H9 (cell line): ENCODE measurements around the gene BBOX1. TPM values are rescaled to one million over a fixed set of nuclear protein-coding genes. Genes with fewer than 3 reads are reported as not detected.
"Not testable (repeated sequence)": the region's sequence is repeated elsewhere in the genome, so short reads cannot be mapped to it uniquely, and the experiment has no call there.

Experiments
- DNase-seq: peaks from one replicate; pipeline ENCODE4 v3.0.0-alpha.2; 2017
- H2AFZ ChIP-seq: one replicate; pipeline ENCODE4 v1.6.1; 2013; ENCODE audit warnings: mild to moderate bottlenecking, low read length, control low read depth, moderate library complexity
- H2AK5ac ChIP-seq: 2 replicates; pipeline ENCODE4 v1.6.1; 2013; ENCODE audit warnings: low read length, control low read depth, mixed read lengths; ENCODE audit not compliant: insufficient read length
- H2BK120ac ChIP-seq: one replicate; pipeline ENCODE4 v1.6.1; 2013; ENCODE audit warnings: low read depth, mild to moderate bottlenecking, low read length, control low read depth, inconsistent platforms; ENCODE audit not compliant: poor library complexity, severe bottlenecking
- H2BK12ac ChIP-seq: 2 replicates; pipeline ENCODE4 v1.6.1; 2013; ENCODE audit warnings: low read length, control low read depth, mixed read lengths, low read depth; ENCODE audit not compliant: insufficient read length
- H2BK15ac ChIP-seq: 2 replicates; pipeline ENCODE4 v1.6.1; 2013; ENCODE audit warnings: low read depth, low read length, control low read depth
- H2BK20ac ChIP-seq: one replicate; pipeline ENCODE4 v1.6.1; 2013; ENCODE audit warnings: low read depth, mild to moderate bottlenecking, low read length, control low read depth, inconsistent platforms; ENCODE audit not compliant: poor library complexity, severe bottlenecking
- H2BK5ac ChIP-seq: 2 replicates; pipeline ENCODE4 v1.6.1; 2013; ENCODE audit warnings: low read length, control low read depth, mixed read lengths; ENCODE audit not compliant: insufficient read length
- H3K14ac ChIP-seq: 2 replicates; pipeline ENCODE4 v1.6.1; 2013; ENCODE audit warnings: low read length, control low read depth; ENCODE audit not compliant: insufficient read depth
- H3K18ac ChIP-seq: 2 replicates; pipeline ENCODE4 v1.6.1; 2013; ENCODE audit warnings: low read depth, mild to moderate bottlenecking, mixed read lengths, low read length, control low read depth; ENCODE audit not compliant: insufficient read length
- H3K23ac ChIP-seq: 2 replicates; pipeline ENCODE4 v1.6.1; 2013; ENCODE audit warnings: low read length, control low read depth, mixed read lengths, low read depth; ENCODE audit not compliant: insufficient read length
- H3K23me2 ChIP-seq: 2 replicates; pipeline ENCODE4 v1.6.1; 2013; ENCODE audit warnings: low read depth, mild to moderate bottlenecking, mixed read lengths, low read length, control low read depth; ENCODE audit not compliant: insufficient read length, poor library complexity, severe bottlenecking
- H3K27ac ChIP-seq: 2 replicates; pipeline ENCODE4 v1.5.1; 2013; ENCODE audit warnings: low read length, control low read depth, mixed read lengths, low read depth; ENCODE audit not compliant: insufficient read length
- H3K27me3 ChIP-seq: 2 replicates; pipeline ENCODE4 v1.6.1; 2013; ENCODE audit warnings: low read length, control low read depth, inconsistent platforms; ENCODE audit not compliant: insufficient read depth
- H3K4ac ChIP-seq: 2 replicates; pipeline ENCODE4 v1.6.1; 2013; ENCODE audit warnings: low read depth, mild to moderate bottlenecking, control low read depth, inconsistent platforms, low read length, moderate library complexity
- H3K4me1 ChIP-seq: 2 replicates; pipeline ENCODE4 v1.6.1; 2013; ENCODE audit warnings: low read length, control low read depth, inconsistent platforms; ENCODE audit not compliant: insufficient read depth
- H3K4me2 ChIP-seq: 2 replicates; pipeline ENCODE4 v1.6.1; 2013; ENCODE audit warnings: low read length, control low read depth, mixed read lengths; ENCODE audit not compliant: insufficient read length, insufficient read depth
- H3K56ac ChIP-seq: 2 replicates; pipeline ENCODE4 v1.6.1; 2013; ENCODE audit warnings: low read depth, mild to moderate bottlenecking, mixed read lengths, low read length, control low read depth; ENCODE audit not compliant: insufficient read length
- H3K79me1 ChIP-seq: 2 replicates; pipeline ENCODE4 v1.6.1; 2013; ENCODE audit warnings: low read depth, mild to moderate bottlenecking, moderate library complexity, low read length, control low read depth, inconsistent platforms; ENCODE audit not compliant: insufficient read depth, poor library complexity, severe bottlenecking
- H3K79me2 ChIP-seq: 2 replicates; pipeline ENCODE4 v1.6.1; 2013; ENCODE audit warnings: low read length, control low read depth, inconsistent platforms; ENCODE audit not compliant: insufficient read depth
- H3K9ac ChIP-seq: 2 replicates; pipeline ENCODE4 v1.6.1; 2013; ENCODE audit warnings: low read length, control low read depth, mixed read lengths; ENCODE audit not compliant: insufficient read length; ENCODE audit errors: extremely low read depth
- H3K9me3 ChIP-seq: one replicate; pipeline ENCODE4 v1.6.1; 2013; ENCODE audit warnings: low read depth, low read length, inconsistent platforms; ENCODE audit not compliant: control insufficient read depth
- H3T11ph ChIP-seq: one replicate; pipeline ENCODE4 v1.6.1; 2013; ENCODE audit warnings: mild to moderate bottlenecking, low read length, control low read depth, inconsistent platforms
- H4K20me1 ChIP-seq: one replicate; pipeline ENCODE4 v1.6.1; 2013; ENCODE audit not compliant: control insufficient read depth, insufficient read length, insufficient read depth
- H4K5ac ChIP-seq: 2 replicates; pipeline ENCODE4 v1.6.1; 2013; ENCODE audit warnings: low read depth, mild to moderate bottlenecking, mixed read lengths, low read length, control low read depth; ENCODE audit not compliant: insufficient read length
- H4K8ac ChIP-seq: replicated peaks from 2 replicates; pipeline ENCODE4 v1.6.1; 2013; ENCODE audit warnings: low read length, control low read depth, mixed read lengths, low read depth; ENCODE audit not compliant: insufficient read length
- H4K91ac ChIP-seq: 2 replicates; pipeline ENCODE4 v1.6.1; 2013; ENCODE audit warnings: low read depth, mild to moderate bottlenecking, moderate library complexity, mixed read lengths, low read length, control low read depth; ENCODE audit not compliant: insufficient read length
- H3K27ac Mint-ChIP-seq, 3 experiments: 2 replicates in 2 of 3; 3 replicates in 1 of 3; pipeline ENCODE4 v1.8.0; 2020 to 2021; ENCODE audit warnings: mixed read lengths in 3 of 3, mild to moderate bottlenecking in 1 of 3, moderate library complexity in 1 of 3
- H3K27me3 Mint-ChIP-seq: 2 replicates; pipeline ENCODE4 v1.8.0; 2021; ENCODE audit warnings: low read depth, mild to moderate bottlenecking, moderate library complexity, mixed read lengths
- H3K36me3 Mint-ChIP-seq, 3 experiments: 2 replicates in 2 of 3; 3 replicates in 1 of 3; pipeline ENCODE4 v1.8.0; 2020 to 2021; ENCODE audit warnings: low read depth in 3 of 3, mixed read lengths in 3 of 3; ENCODE audit not compliant: insufficient read depth in 1 of 3
- H3K4me1 Mint-ChIP-seq, 2 experiments: 2 replicates each; pipeline ENCODE4 v1.8.0; 2020; ENCODE audit warnings: mixed read lengths in 2 of 2
- H3K4me3 Mint-ChIP-seq, 2 experiments: 2 replicates in 1 of 2; 3 replicates in 1 of 2; pipeline ENCODE4 v1.8.0; 2020 to 2021; ENCODE audit warnings: mild to moderate bottlenecking in 2 of 2, mixed read lengths in 2 of 2, moderate library complexity in 1 of 2
- H3K9me3 Mint-ChIP-seq, 2 experiments: 2 replicates in 1 of 2; 3 replicates in 1 of 2; pipeline ENCODE4 v1.8.0; 2020; ENCODE audit warnings: mild to moderate bottlenecking in 2 of 2, mixed read lengths in 2 of 2, moderate library complexity in 1 of 2
- CTCF ChIP-seq: fragments of 200-600 bp; sonication (generic); conservative IDR thresholded peaks from 3 replicates; pipeline ENCODE4 v1.8.0; 2021; ENCODE audit warnings: antibody characterized with exemption, mild to moderate bottlenecking
- WGBS: extraction: QIAGEN DNeasy Blood & Tissue Kit; methylation state at CpG from one replicate; pipeline ENCODE4 v1.1.7; 2013; ENCODE audit warnings: missing lambda C conversion rate, low lambda C conversion rate, mixed read lengths; ENCODE audit not compliant: insufficient read length; ENCODE audit errors: extremely low coverage; 5-methylcytosine and 5-hydroxymethylcytosine counted together
- total RNA-seq: library from RNA; stranded (reverse); gene quantifications from 2 replicates; pipeline ENCODE4 v1.2.1, GENCODE V29; 2021

Gene BBOX1
- total RNA-seq, 1 experiment from 2014 or later, result not detected

- Histone ChIP-seq H3K18ac (no peak overlapping the region), H3K14ac (no peak overlapping the region), H3K79me1 (no peaks in the 10 kb centered on the region), H3K9ac (no peak overlapping the region), H3K56ac (no peak overlapping the region), H2AFZ (no peak overlapping the region), H3T11ph (no peak overlapping the region), H2BK5ac (no peak overlapping the region), H2AK5ac (no peak overlapping the region), H3K4me1 (no peaks in the 10 kb centered on the region), H4K91ac (no peak overlapping the region), H3K4me2 (no peak overlapping the region), H3K9me3 (no peaks in the 10 kb centered on the region), H4K20me1 (no peaks in the 10 kb centered on the region), H2BK15ac (no peak overlapping the region), H2BK120ac (no peak overlapping the region), H3K27me3 (no peaks in the 10 kb centered on the region), H3K79me2 (no peaks in the 10 kb centered on the region), H3K4ac (no peak overlapping the region), H3K27ac (no peak overlapping the region), H4K5ac (no peak overlapping the region), H4K8ac (no peak overlapping the region), H2BK12ac (no peak overlapping the region), H2BK20ac (no peak overlapping the region), H3K23ac (no peak overlapping the region), H3K23me2 (no peaks in the 10 kb centered on the region)
- no peak for TF ChIP-seq CTCF
- Mint-ChIP-seq H3K4me1 (no peaks in the 10 kb centered on the region), H3K36me3 (peaks cover 5 to 11% (median 10%) of the 10 kb centered on the region in 3 experiments), H3K27me3 (no peaks in the 10 kb centered on the region), H3K27ac (no peak overlapping the region), H3K4me3 (no peak overlapping the region), H3K9me3 (peaks cover 11 to 13% of the 10 kb centered on the region in 2 experiments)
- no peak for DNase-seq
These were observed 90.2 kb downstream of the BBOX1 start for GRCh38 chr11:27130806-27131205.

- not testable (repeated sequence) for H3K27me3 ChIP-seq, H3K56ac ChIP-seq, H3K14ac ChIP-seq, H3K4me3 Mint-ChIP-seq, H2BK5ac ChIP-seq, H3K27ac Mint-ChIP-seq, H2BK12ac ChIP-seq, H3T11ph ChIP-seq, H3K27me3 Mint-ChIP-seq, H3K27ac ChIP-seq, H2BK20ac ChIP-seq, H3K79me1 ChIP-seq, H4K5ac ChIP-seq, H3K4me1 ChIP-seq, H3K4me1 Mint-ChIP-seq, H3K9ac ChIP-seq, H2BK120ac ChIP-seq, H3K4me2 ChIP-seq, H3K9me3 ChIP-seq, H2AK5ac ChIP-seq, H4K91ac ChIP-seq, H2AFZ ChIP-seq, H2BK15ac ChIP-seq, H3K18ac ChIP-seq, H3K23me2 ChIP-seq, H3K23ac ChIP-seq, H4K8ac ChIP-seq, H4K20me1 ChIP-seq, DNase-seq, H3K4ac ChIP-seq, H3K79me2 ChIP-seq
- WGBS, result no CpG with 5 or more reads among the region's 8 CpGs
- Mint-ChIP-seq H3K9me3 (peaks cover 26 to 28% of the 10 kb centered on the region in 2 experiments), H3K36me3 (peaks cover 17 to 27% (median 27%) of the 10 kb centered on the region in 3 experiments)
These were observed 95.3 kb downstream of the BBOX1 start for GRCh38 chr11:27135924-27136329.
